Measurements from ENCODE around the gene SPANXN3.
"Not testable (repeated sequence)": the region's sequence is repeated elsewhere in the genome, so short reads cannot be mapped to it uniquely, and the experiment has no call there.

The SPANXN3 gene

GRCh38 chrX:143517375-143517774, at the start of gene SPANXN3:
Gene SPANXN3, minus strand, starts transcription at chrX:143517475. Its CDS starts 84 bp downstream, at chrX:143517391.
- DNase-seq: not testable (repeated sequence)

- DNase-seq: no peak
Measured at GRCh38 chrX:143536176-143536575, 18.9 kb upstream of the SPANXN3 start.

- not testable (repeated sequence) for DNase-seq
Measured at GRCh38 chrX:143502196-143502595, 15.1 kb downstream of the SPANXN3 start.

- no peak for DNase-seq
Measured at GRCh38 chrX:143500751-143501150, 16.5 kb downstream of the SPANXN3 start.

GRCh38 chrX:143486105-143486504, 31.2 kb downstream of the SPANXN3 start:
- DNase-seq: no peak

- no peak for DNase-seq
Measured at GRCh38 chrX:143476751-143477150, 40.5 kb downstream of the SPANXN3 start.

- no peak for DNase-seq
Measured at GRCh38 chrX:143472347-143472938, 44.8 kb downstream of the SPANXN3 start.

- DNase-seq: no peak
Measured at GRCh38 chrX:143466130-143466529, 51.1 kb downstream of the SPANXN3 start.

GRCh38 chrX:143462696-143463095, 54.6 kb downstream of the SPANXN3 start:
- no peak for DNase-seq

GRCh38 chrX:143461606-143462005, 55.7 kb downstream of the SPANXN3 start:
- DNase-seq: no peak

Data from OCI-M1 (cell line).